ENCODE results near the gene MTHFD2L. TPM values are rescaled to one million over a fixed set of nuclear protein-coding genes. Genes with fewer than 3 reads are reported as not detected.

The MTHFD2L gene
- total and polyA plus RNA-seq, 2 donors from 2014 or later = 12.3 to 16.3 TPM

DNA sequence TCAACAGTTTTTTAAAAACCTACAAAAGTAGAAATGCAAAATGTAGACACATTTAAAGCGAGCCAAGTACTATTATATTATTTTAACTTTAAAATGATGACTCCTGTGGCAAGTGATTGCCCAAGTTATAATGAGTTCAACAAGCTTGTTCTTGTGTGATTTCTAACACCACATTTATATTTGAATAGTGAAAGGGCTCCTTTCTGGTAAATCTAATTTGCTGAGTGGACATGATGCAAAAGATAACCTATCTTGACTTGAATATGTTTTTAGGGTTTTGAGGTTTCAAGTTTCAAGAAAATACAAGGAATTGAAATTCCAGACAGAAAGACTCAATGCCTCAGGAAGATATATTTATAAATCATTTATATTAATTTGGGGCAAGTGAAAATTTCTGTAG, 149.3 kb downstream of the MTHFD2L start:
- intact Hi-C loops (cut with DNase I) = no loop called here
- no peak for FAIRE-seq

DNA sequence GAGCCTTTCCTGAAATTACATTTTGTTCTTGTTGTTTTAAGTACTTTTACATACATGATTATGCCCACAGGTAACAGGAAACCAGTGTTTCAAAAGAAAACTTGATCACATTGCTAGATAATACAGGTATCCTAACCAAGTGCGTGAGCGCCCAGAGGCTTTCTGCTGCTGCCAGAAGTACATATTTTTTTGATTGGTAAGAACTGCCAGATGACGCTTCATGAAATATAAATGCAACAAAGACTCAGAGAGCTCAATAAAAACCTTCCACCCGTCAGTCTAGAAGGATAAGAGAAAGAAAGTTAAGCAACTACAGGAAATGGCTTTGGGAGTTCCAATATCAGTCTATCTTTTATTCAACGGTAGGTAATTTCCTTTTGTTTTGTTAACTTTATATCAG, 150.3 kb downstream of the MTHFD2L start, which contains the start of gene EPGN:
Gene EPGN, plus strand, starts transcription at position 256 of the 400 bp plus-strand sequence. Its CDS starts 64 bp downstream, at position 320.
- no peak within 1 kb of the TSS for H3K27ac ChIP-seq (ENCODE audit: low read depth in 2 of 2, low read length in 2 of 2)
- H3K36me3 ChIP-seq (ENCODE audit: control insufficient read depth in 2 of 3, insufficient read depth in 3 of 3, low read length in 3 of 3) = no peaks in the 10 kb centered on the region
- DNase-seq (no peak), FAIRE-seq (no peak)
- no peak within 1 kb of the TSS for H3K9ac ChIP-seq (ENCODE audit: low read length in 3 of 3)
- no peaks in the 10 kb centered on the region for H3K4me1 ChIP-seq (ENCODE audit: control insufficient read depth in 2 of 3, insufficient read depth in 2 of 3, low read depth in 1 of 3, low read length in 3 of 3)
- H3K27me3 ChIP-seq (ENCODE audit: control insufficient read depth, insufficient read depth, low read length) = no peaks in the 10 kb centered on the region
- no peak within 1 kb of the TSS for H3K4me3 ChIP-seq (ENCODE audit: low read length in 3 of 3)
- intact Hi-C loops (cut with DNase I) = no loop called here
- TF ChIP-seq, protein P1, sequence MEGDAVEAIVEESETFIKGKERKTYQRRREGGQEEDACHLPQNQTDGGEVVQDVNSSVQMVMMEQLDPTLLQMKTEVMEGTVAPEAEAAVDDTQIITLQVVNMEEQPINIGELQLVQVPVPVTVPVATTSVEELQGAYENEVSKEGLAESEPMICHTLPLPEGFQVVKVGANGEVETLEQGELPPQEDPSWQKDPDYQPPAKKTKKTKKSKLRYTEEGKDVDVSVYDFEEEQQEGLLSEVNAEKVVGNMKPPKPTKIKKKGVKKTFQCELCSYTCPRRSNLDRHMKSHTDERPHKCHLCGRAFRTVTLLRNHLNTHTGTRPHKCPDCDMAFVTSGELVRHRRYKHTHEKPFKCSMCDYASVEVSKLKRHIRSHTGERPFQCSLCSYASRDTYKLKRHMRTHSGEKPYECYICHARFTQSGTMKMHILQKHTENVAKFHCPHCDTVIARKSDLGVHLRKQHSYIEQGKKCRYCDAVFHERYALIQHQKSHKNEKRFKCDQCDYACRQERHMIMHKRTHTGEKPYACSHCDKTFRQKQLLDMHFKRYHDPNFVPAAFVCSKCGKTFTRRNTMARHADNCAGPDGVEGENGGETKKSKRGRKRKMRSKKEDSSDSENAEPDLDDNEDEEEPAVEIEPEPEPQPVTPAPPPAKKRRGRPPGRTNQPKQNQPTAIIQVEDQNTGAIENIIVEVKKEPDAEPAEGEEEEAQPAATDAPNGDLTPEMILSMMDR (IDR thresholded peaks at IDR 0.05; ENCODE audit: borderline replicate concordance, extremely low read depth, insufficient read depth) = no peak
- H3K9me3 ChIP-seq (ENCODE audit: control insufficient read depth in 2 of 3, insufficient read depth in 1 of 3, low read length in 3 of 3) = no peaks in the 10 kb centered on the region

More for the DNA sequence above, 149.3 kb downstream of the MTHFD2L start:
- no peaks in the 10 kb centered on the region for H3K4me1 ChIP-seq (ENCODE audit: control insufficient read depth in 2 of 3, insufficient read depth in 2 of 3, low read depth in 1 of 3, low read length in 3 of 3)
- no peaks in the 10 kb centered on the region for H3K9me3 ChIP-seq (ENCODE audit: control insufficient read depth in 2 of 3, insufficient read depth in 1 of 3, low read length in 3 of 3)
- H3K36me3 ChIP-seq (ENCODE audit: control insufficient read depth in 2 of 3, insufficient read depth in 3 of 3, low read length in 3 of 3) = no peaks in the 10 kb centered on the region
- TF ChIP-seq, protein P1 (IDR thresholded peaks at IDR 0.05; ENCODE audit: borderline replicate concordance, extremely low read depth, insufficient read depth) = no peak
- no peak overlapping the region for H3K4me3 ChIP-seq (ENCODE audit: low read length in 3 of 3)
- no peak overlapping the region for H3K9ac ChIP-seq (ENCODE audit: low read length in 3 of 3)
- no peaks in the 10 kb centered on the region for H3K27me3 ChIP-seq (ENCODE audit: control insufficient read depth, insufficient read depth, low read length)
- no peak overlapping the region for H3K27ac ChIP-seq (ENCODE audit: low read depth in 2 of 2, low read length in 2 of 2)
- no peak for DNase-seq

DNA sequence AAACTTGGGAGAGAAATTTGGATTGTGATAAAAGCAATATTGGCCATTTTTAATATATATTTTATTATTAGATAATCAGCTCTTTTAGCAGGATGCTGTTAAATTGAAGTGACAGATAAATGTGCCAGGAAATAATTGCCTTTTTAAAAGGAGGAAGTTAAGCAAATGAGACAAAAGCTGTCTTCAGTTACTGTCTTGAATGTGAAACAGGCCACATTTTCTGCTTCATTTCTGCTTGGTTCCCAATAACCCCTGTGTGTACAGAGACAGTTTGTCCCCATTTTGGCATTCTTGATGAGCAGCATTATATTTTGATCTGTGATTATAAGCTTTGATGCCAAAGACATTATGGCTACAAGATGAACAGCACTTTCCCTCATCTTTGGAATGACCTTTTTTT, 151.3 kb downstream of the MTHFD2L start:
- FAIRE-seq = no peak
- Histone ChIP-seq H3K4me1 (ENCODE audit: control insufficient read depth in 2 of 3, insufficient read depth in 2 of 3, low read depth in 1 of 3, low read length in 3 of 3) (no peaks in the 10 kb centered on the region), H3K27ac (ENCODE audit: low read depth in 2 of 2, low read length in 2 of 2) (no peak overlapping the region), H3K27me3 (ENCODE audit: control insufficient read depth, insufficient read depth, low read length) (no peaks in the 10 kb centered on the region), H3K36me3 (ENCODE audit: control insufficient read depth in 2 of 3, insufficient read depth in 3 of 3, low read length in 3 of 3) (no peaks in the 10 kb centered on the region), H3K4me3 (ENCODE audit: low read length in 3 of 3) (no peak overlapping the region), H3K9me3 (ENCODE audit: control insufficient read depth in 2 of 3, insufficient read depth in 1 of 3, low read length in 3 of 3) (no peaks in the 10 kb centered on the region), H3K9ac (ENCODE audit: low read length in 3 of 3) (no peak overlapping the region)
- DNase-seq = no peak
- TF ChIP-seq, protein P1 (IDR thresholded peaks at IDR 0.05; ENCODE audit: borderline replicate concordance, extremely low read depth, insufficient read depth) = no peak
- intact Hi-C loops (cut with DNase I) = no loop called here

Measured in kidney (tissue), 14 donors.